ENCODE measurements around the gene EIF4E1B.

GRCh38 chr5:176651472-176651980, 21.1 kb downstream of the EIF4E1B start:
- TF ChIP-seq CTCF (IDR thresholded peaks at IDR 0.05) (no peak), POLR2A (IDR thresholded peaks at IDR 0.05) (no peak)

All from thyroid gland (tissue), 4 donors.